ENCODE measurements around the gene TRPV5. TPM values are rescaled to one million over a fixed set of nuclear protein-coding genes. Genes with fewer than 3 reads are reported as not detected.

Gene TRPV5
- polyA plus RNA-seq, 1 experiment = not detected

GRCh38 chr7:142941541-142941940 lies 8.0 kb upstream of the TRPV5 start:
- ChIA-PET CTCF (no interaction called here), POLR2A (no interaction called here)
- Histone ChIP-seq H3K36me3 (ENCODE audit: control insufficient read depth, insufficient read depth, low read length) (no peaks in the 10 kb centered on the region), H3K4me3 (ENCODE audit: low read depth, low read length) (no peak overlapping the region), H3K27me3 (ENCODE audit: control insufficient read depth, insufficient read depth, low read length) (no peaks in the 10 kb centered on the region; the same call in none of the 2 replicates)
- no peak for DNase-seq (ENCODE audit: low read depth)
- no peak for TF ChIP-seq CTCF (IDR thresholded peaks at IDR 0.05; ENCODE audit: insufficient read depth, low read depth, low read length)

DNA sequence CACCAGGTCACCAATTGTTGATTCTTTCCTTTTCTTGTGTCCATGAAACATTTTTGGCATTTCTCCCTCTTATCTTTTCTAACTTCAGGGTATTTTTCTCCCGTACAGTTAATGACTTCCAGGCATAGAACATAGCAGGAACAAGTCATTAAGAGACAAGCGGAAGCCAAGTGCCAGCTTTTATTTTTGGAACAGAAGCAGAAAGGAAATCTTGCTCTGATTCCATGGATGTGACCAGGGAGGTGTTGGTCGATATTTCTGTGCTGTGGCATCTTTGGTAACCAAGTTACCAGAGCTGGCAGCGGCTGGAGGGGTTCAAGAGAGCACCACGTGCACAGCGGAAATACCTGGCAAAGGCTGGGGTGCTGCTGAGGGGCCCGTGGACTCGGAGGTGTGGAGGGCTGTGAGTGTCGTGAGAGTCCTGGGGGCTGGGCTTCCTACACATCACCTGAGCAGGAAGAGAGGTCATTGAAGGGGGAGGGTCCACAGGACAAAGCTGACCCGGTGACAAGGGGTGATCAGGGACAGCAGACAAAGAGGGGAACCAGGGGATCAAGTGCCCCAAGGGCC lies 7.5 kb upstream of the TRPV5 start:
- POLR2A ChIA-PET = no interaction called here

GRCh38 chr7:142939226-142939910 lies 5.8 kb upstream of the TRPV5 start, which contains the start of gene LLCFC1:
Gene LLCFC1 (plus strand): TSS chr7:142939484. CDS start chr7:142939622, 138 bp downstream.
- Histone ChIP-seq H3K27me3 (ENCODE audit: control insufficient read depth, insufficient read depth, low read length) (no peaks in the 10 kb centered on the region; the same call in 1 of the 2 replicates), H3K36me3 (ENCODE audit: control insufficient read depth, insufficient read depth, low read length) (no peaks in the 10 kb centered on the region), H3K4me3 (ENCODE audit: low read depth, low read length) (no peak within 1 kb of the TSS)
- TF ChIP-seq CTCF (IDR thresholded peaks at IDR 0.05; ENCODE audit: insufficient read depth, low read depth, low read length) = no peak
- no peak for DNase-seq (ENCODE audit: low read depth)
- CTCF ChIA-PET = no interaction called here
- POLR2A ChIA-PET = no interaction called here

More for the DNA sequence above, 7.5 kb upstream of the TRPV5 start:
- no peak for TF ChIP-seq CTCF (IDR thresholded peaks at IDR 0.05; ENCODE audit: insufficient read depth, low read depth, low read length)
- CTCF ChIA-PET = no interaction called here
- DNase-seq (ENCODE audit: low read depth) = no peak
- Histone ChIP-seq H3K4me3 (ENCODE audit: low read depth, low read length) (no peak overlapping the region), H3K27me3 (ENCODE audit: control insufficient read depth, insufficient read depth, low read length) (no peaks in the 10 kb centered on the region; the same call in none of the 2 replicates), H3K36me3 (ENCODE audit: control insufficient read depth, insufficient read depth, low read length) (no peaks in the 10 kb centered on the region)

- H3K36me3 ChIP-seq (ENCODE audit: control insufficient read depth, insufficient read depth, low read length) = no peaks in the 10 kb centered on the region
- CTCF ChIA-PET = no interaction called here
- POLR2A ChIA-PET = no interaction called here
- no peaks in the 10 kb centered on the region; the same call in 1 of the 2 replicates for H3K27me3 ChIP-seq (ENCODE audit: control insufficient read depth, insufficient read depth, low read length)
- DNase-seq (ENCODE audit: low read depth) = no peak
- H3K4me3 ChIP-seq (ENCODE audit: low read depth, low read length) = no peak overlapping the region
- TF ChIP-seq CTCF (IDR thresholded peaks at IDR 0.05; ENCODE audit: insufficient read depth, low read depth, low read length) = no peak
These were observed 5.1 kb upstream of the TRPV5 start for GRCh38 chr7:142938611-142939010.

- Histone ChIP-seq H3K4me3 (ENCODE audit: low read depth, low read length) (no peak overlapping the region), H3K36me3 (ENCODE audit: control insufficient read depth, insufficient read depth, low read length) (no peaks in the 10 kb centered on the region), H3K27me3 (ENCODE audit: control insufficient read depth, insufficient read depth, low read length) (no peaks in the 10 kb centered on the region)
- ChIA-PET CTCF (no interaction called here), POLR2A (no interaction called here)
- no peak for DNase-seq (ENCODE audit: low read depth)
- no peak for TF ChIP-seq CTCF (IDR thresholded peaks at IDR 0.05; ENCODE audit: insufficient read depth, low read depth, low read length)
These were observed 2.5 kb upstream of the TRPV5 start for GRCh38 chr7:142935941-142936565.

All from BJ (cell line).